AG09309 (cell line): ENCODE results near the gene TMEM233.

Experiments used
- DNase-seq: peaks from one replicate; pipeline ENCODE4 v3.0.0-alpha.2; 2010; ENCODE audit warnings: low read depth
- H3K4me3 ChIP-seq: 2 replicates; pipeline ENCODE4 v1.5.1; 2011; ENCODE audit warnings: mild to moderate bottlenecking, low read depth, low read length, moderate library complexity; ENCODE audit not compliant: control insufficient read depth
- TF ChIP-seq, protein P1 (sequence below): IDR thresholded peaks from 2 replicates; pipeline ENCODE4 v1.5.1; 2011; ENCODE audit warnings: mild to moderate bottlenecking, low read depth, low read length, inconsistent platforms; ENCODE audit not compliant: insufficient read depth, control insufficient read depth; ENCODE audit errors: missing control alignments

TMEM233 gene

DNA sequence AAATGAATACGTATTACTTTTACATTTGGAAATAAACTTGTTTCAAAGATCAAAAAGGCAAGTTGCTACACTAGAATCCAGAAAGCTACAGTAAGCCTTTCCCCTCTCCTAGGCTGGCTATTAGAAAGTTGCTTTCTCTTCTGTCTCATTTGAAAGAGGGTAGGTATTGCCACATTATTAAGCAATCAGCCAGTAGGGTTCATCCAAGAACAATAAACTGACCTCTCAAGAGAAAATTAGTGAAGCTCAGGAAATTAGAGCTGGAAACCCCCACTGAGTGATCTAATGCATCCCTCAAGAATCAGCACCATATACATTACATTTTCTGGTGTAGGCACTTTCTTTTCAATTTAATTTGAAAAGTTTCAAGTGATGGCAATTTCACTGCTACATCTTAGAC lies 4.5 kb upstream of the TMEM233 start:
- no peak for DNase-seq
- no peak overlapping the region for H3K4me3 ChIP-seq
- TF ChIP-seq, protein P1, sequence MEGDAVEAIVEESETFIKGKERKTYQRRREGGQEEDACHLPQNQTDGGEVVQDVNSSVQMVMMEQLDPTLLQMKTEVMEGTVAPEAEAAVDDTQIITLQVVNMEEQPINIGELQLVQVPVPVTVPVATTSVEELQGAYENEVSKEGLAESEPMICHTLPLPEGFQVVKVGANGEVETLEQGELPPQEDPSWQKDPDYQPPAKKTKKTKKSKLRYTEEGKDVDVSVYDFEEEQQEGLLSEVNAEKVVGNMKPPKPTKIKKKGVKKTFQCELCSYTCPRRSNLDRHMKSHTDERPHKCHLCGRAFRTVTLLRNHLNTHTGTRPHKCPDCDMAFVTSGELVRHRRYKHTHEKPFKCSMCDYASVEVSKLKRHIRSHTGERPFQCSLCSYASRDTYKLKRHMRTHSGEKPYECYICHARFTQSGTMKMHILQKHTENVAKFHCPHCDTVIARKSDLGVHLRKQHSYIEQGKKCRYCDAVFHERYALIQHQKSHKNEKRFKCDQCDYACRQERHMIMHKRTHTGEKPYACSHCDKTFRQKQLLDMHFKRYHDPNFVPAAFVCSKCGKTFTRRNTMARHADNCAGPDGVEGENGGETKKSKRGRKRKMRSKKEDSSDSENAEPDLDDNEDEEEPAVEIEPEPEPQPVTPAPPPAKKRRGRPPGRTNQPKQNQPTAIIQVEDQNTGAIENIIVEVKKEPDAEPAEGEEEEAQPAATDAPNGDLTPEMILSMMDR, result no peak

DNA sequence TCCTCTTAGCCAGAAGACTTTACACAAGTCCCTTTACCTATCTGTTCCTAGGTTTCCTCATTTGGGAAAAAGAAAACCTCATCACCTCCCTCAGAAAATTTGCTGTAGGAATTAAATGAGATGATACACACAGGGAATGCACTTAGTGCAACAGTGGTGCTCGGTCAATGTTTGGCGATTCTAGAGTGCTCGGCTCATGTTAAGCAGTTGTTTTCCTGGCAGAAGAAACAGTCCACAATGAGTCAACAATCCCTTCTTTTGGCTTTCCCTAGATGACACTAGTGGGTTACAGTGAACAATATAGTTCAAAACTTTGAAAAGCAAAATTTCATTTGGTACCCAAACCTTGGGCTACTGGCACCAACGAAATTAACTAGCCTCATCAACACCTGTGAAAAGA lies 3.9 kb upstream of the TMEM233 start:
- DNase-seq, result no peak
- H3K4me3 ChIP-seq, result no peak overlapping the region
- TF ChIP-seq, protein P1, result no peak

DNA sequence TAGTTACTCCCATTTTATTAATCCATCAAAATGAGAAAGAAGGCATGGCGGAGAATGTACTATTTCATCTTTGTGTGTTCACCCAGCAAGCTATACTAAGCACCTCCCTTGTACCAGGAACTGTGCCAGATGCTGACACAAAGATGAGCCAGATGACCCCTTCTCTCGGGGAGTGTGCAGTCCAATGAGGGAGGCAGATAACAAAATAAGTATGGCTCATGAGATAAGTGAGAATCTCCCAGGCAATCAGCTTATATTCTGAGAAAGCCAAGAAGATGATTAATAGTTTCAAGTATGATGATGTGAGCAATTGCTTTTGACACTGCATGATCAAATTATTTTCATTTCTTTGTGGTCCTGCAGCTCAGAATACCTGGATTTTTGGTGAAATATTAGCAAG lies 1.3 kb upstream of the TMEM233 start:
- TF ChIP-seq, protein P1, result no peak
- H3K4me3 ChIP-seq, result no peak overlapping the region
- DNase-seq, result no peak

GRCh38 chr12:119594399-119594730 lies 791 bp downstream of the TMEM233 start:
- DNase-seq, result no peak
- TF ChIP-seq, protein P1, result no peak

DNA sequence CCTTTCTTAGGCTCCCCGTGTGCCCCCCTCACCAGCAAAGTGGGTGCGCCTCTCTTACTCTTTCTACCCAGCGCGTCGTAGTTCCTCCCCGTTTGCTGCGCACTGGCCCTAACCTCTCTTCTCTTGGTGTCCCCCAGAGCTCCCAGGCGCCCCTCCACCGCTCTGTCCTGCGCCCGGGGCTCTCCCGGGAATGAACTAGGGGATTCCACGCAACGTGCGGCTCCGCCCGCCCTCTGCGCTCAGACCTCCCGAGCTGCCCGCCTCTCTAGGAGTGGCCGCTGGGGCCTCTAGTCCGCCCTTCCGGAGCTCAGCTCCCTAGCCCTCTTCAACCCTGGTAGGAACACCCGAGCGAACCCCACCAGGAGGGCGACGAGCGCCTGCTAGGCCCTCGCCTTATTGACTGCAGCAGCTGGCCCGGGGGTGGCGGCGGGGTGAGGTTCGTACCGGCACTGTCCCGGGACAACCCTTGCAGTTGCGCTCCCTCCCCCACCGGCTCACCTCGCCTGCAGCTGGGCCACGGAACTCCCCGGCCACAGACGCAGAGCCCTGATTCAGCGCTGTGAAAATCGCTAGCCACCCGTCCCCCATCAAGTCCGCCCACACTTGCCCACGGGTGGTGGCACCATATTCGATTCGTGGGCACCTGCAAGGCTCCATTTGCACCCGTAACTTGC lies 1.3 kb downstream of the TMEM233 start:
- no peak for DNase-seq
- TF ChIP-seq, protein P1, result no peak
- H3K4me3 ChIP-seq, result peak overlapping the region; percentile 11; the same call in 1 of the 2 replicates

More at GRCh38 chr12:119594399-119594730, 791 bp downstream of the TMEM233 start:
- H3K4me3 ChIP-seq, result no peak overlapping the region

DNA sequence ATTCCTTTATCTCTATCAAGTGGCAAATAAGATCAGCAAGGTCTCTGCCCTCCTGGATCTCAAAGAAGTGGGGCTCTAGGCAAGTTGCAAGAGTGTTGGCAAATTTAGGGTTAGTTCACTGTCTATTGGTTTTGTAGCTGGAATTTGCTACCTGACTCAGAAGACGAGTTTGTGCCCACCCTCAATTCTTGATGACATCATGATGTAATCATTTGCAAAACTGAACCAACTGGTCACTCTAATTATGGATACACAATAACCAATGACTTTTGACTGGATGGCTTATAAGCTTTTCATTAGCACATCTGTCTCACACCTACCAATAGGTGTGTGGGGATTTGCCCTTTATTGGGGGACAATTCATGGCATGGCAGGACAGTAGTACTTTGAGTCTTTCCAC lies 4.6 kb downstream of the TMEM233 start:
- DNase-seq, result no peak
- no peak overlapping the region for H3K4me3 ChIP-seq
- TF ChIP-seq, protein P1, result no peak

- no peak for DNase-seq
- no peak overlapping the region for H3K4me3 ChIP-seq
- TF ChIP-seq, protein P1, result no peak
These were observed 8.5 kb downstream of the TMEM233 start for GRCh38 chr12:119601877-119602733.
